ENCODE measurements around the gene SMG1.

DNA sequence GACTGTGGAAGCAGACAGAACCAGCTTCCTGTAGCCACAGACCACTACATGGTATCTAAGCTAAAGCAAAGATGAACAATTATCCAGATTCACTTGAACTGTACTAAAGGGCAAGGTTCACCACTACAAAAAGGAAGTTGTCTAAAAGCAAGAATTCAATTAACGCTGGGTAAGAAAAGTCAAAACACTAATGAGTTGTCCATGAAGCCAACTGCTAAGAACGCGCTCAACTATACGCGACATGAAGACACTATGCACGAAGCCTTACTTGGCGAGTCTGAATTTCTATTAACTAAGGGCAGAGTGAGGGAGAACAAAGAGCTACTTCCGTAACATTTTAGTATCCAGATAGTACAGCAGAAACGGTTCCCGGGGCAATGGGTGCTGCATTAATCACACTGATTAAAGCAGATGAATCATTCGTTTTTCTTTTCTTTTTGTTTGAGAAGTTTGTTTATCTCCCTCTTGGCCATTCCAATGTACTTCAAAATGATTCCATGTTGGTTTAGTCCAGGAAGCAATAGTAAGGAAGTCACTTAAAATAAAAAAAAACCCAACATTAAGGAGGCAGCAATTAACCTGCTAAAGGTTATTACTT, 133.3 kb downstream of the SMG1 start:
- TF ChIP-seq EZH2 (optimal IDR thresholded peaks at IDR 0.05; ENCODE audit: low read depth, low read length) = no peak
- TF ChIP-seq, protein P1, sequence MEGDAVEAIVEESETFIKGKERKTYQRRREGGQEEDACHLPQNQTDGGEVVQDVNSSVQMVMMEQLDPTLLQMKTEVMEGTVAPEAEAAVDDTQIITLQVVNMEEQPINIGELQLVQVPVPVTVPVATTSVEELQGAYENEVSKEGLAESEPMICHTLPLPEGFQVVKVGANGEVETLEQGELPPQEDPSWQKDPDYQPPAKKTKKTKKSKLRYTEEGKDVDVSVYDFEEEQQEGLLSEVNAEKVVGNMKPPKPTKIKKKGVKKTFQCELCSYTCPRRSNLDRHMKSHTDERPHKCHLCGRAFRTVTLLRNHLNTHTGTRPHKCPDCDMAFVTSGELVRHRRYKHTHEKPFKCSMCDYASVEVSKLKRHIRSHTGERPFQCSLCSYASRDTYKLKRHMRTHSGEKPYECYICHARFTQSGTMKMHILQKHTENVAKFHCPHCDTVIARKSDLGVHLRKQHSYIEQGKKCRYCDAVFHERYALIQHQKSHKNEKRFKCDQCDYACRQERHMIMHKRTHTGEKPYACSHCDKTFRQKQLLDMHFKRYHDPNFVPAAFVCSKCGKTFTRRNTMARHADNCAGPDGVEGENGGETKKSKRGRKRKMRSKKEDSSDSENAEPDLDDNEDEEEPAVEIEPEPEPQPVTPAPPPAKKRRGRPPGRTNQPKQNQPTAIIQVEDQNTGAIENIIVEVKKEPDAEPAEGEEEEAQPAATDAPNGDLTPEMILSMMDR (IDR thresholded peaks at IDR 0.05; ENCODE audit: low read length) = no peak
- no peak for TF ChIP-seq EZH2phosphoT487 (IDR thresholded peaks at IDR 0.05; ENCODE audit: low read length)

Measured in MM.1S (cell line).